Effector memory CD4-positive, alpha-beta T cell (primary cell): Measurements from ENCODE around the gene NGFR.

Experiments used
- DNase-seq, 3 donors: peaks; one replicate each; pipeline ENCODE4 v3.0.0-alpha.2; 2020
- H3K27ac ChIP-seq: 2 replicates; pipeline ENCODE4 v1.7.0; 2013; ENCODE audit warnings: mild to moderate bottlenecking, low read length, moderate library complexity; ENCODE audit not compliant: insufficient read depth, poor library complexity, severe bottlenecking
- H3K27me3 ChIP-seq: replicated peaks from 2 replicates; pipeline ENCODE4 v1.7.0; 2013; ENCODE audit warnings: mild to moderate bottlenecking, low read length; ENCODE audit not compliant: insufficient read depth, control insufficient read depth, poor library complexity, severe bottlenecking
- H3K36me3 ChIP-seq: 2 replicates; pipeline ENCODE4 v1.7.0; 2013; ENCODE audit warnings: mild to moderate bottlenecking, low read length, moderate library complexity; ENCODE audit not compliant: control insufficient read depth, insufficient read depth
- H3K4me1 ChIP-seq: 2 replicates; pipeline ENCODE4 v1.7.0; 2013; ENCODE audit warnings: low read length, mild to moderate bottlenecking; ENCODE audit not compliant: control insufficient read depth, insufficient read depth, poor library complexity, severe bottlenecking
- H3K4me3 ChIP-seq: 2 replicates; pipeline ENCODE4 v1.7.0; 2013; ENCODE audit warnings: low read length, low read depth, mild to moderate bottlenecking; ENCODE audit not compliant: insufficient read depth, poor library complexity, severe bottlenecking
- H3K9me3 ChIP-seq: 2 replicates; pipeline ENCODE4 v1.7.0; 2013; ENCODE audit warnings: mild to moderate bottlenecking, low read length, moderate library complexity; ENCODE audit not compliant: control insufficient read depth

NGFR gene

GRCh38 chr17:49483599-49484509 is 11.2 kb upstream of the NGFR start:
- no peaks in the 10 kb centered on the region for H3K9me3 ChIP-seq
- no peaks in the 10 kb centered on the region for H3K4me1 ChIP-seq
- no peak overlapping the region for H3K4me3 ChIP-seq
- H3K27me3 ChIP-seq, result no peaks in the 10 kb centered on the region
- H3K36me3 ChIP-seq, result no peaks in the 10 kb centered on the region
- no peak for DNase-seq
- H3K27ac ChIP-seq, result no peak overlapping the region

- H3K27ac ChIP-seq, result no peak overlapping the region
- no peak overlapping the region for H3K4me3 ChIP-seq
- H3K4me1 ChIP-seq, result no peaks in the 10 kb centered on the region
- H3K27me3 ChIP-seq, result no peaks in the 10 kb centered on the region
- H3K9me3 ChIP-seq, result no peaks in the 10 kb centered on the region
- no peak for DNase-seq
- H3K36me3 ChIP-seq, result no peaks in the 10 kb centered on the region
Measured at GRCh38 chr17:49484588-49484987, 10.5 kb upstream of the NGFR start.

GRCh38 chr17:49486012-49486641 is 9.0 kb upstream of the NGFR start:
- Histone ChIP-seq H3K27me3 (no peaks in the 10 kb centered on the region), H3K9me3 (no peaks in the 10 kb centered on the region), H3K4me1 (no peaks in the 10 kb centered on the region), H3K4me3 (no peak overlapping the region), H3K27ac (no peak overlapping the region), H3K36me3 (no peaks in the 10 kb centered on the region)
- no peak for DNase-seq

GRCh38 chr17:49487183-49487582 is 7.9 kb upstream of the NGFR start:
- DNase-seq, result no peak
- Histone ChIP-seq H3K4me1 (no peaks in the 10 kb centered on the region), H3K27me3 (no peaks in the 10 kb centered on the region), H3K36me3 (no peaks in the 10 kb centered on the region), H3K9me3 (no peaks in the 10 kb centered on the region), H3K4me3 (no peak overlapping the region), H3K27ac (no peak overlapping the region)

GRCh38 chr17:49488612-49489011 is 6.5 kb upstream of the NGFR start:
- Histone ChIP-seq H3K4me3 (no peak overlapping the region), H3K4me1 (no peaks in the 10 kb centered on the region), H3K36me3 (no peaks in the 10 kb centered on the region), H3K27ac (no peak overlapping the region), H3K9me3 (no peaks in the 10 kb centered on the region), H3K27me3 (no peaks in the 10 kb centered on the region)
- no peak for DNase-seq

- H3K27me3 ChIP-seq, result no peaks in the 10 kb centered on the region
- no peaks in the 10 kb centered on the region for H3K9me3 ChIP-seq
- no peak for DNase-seq
Measured at GRCh38 chr17:49489348-49489747, 5.7 kb upstream of the NGFR start.

GRCh38 chr17:49490276-49490675 is 4.8 kb upstream of the NGFR start:
- H3K4me1 ChIP-seq, result peaks cover 2% of the 10 kb centered on the region
- no peak for DNase-seq
- no peak overlapping the region for H3K27ac ChIP-seq
- no peaks in the 10 kb centered on the region for H3K9me3 ChIP-seq
- no peaks in the 10 kb centered on the region for H3K36me3 ChIP-seq
- H3K27me3 ChIP-seq, result no peaks in the 10 kb centered on the region
- no peak overlapping the region for H3K4me3 ChIP-seq

More at GRCh38 chr17:49489348-49489747, 5.7 kb upstream of the NGFR start:
- Histone ChIP-seq H3K4me1 (peaks cover under 1% of the 10 kb centered on the region), H3K4me3 (no peak overlapping the region), H3K36me3 (no peaks in the 10 kb centered on the region), H3K27ac (no peak overlapping the region)

- Histone ChIP-seq H3K4me3 (no peak overlapping the region), H3K27me3 (no peaks in the 10 kb centered on the region), H3K36me3 (no peaks in the 10 kb centered on the region), H3K27ac (no peak overlapping the region), H3K4me1 (peaks cover 12% of the 10 kb centered on the region), H3K9me3 (no peaks in the 10 kb centered on the region)
- DNase-seq, result no peak
Measured at GRCh38 chr17:49491192-49491769, 3.8 kb upstream of the NGFR start.

- DNase-seq, result no peak
- Histone ChIP-seq H3K4me3 (peak overlapping the region; percentile 60), H3K27ac (no peak overlapping the region), H3K4me1 (peaks cover 33% of the 10 kb centered on the region), H3K27me3 (peaks cover 18% of the 10 kb centered on the region), H3K36me3 (no peaks in the 10 kb centered on the region), H3K9me3 (no peaks in the 10 kb centered on the region)
Measured at GRCh38 chr17:49494399-49494985, 601 bp upstream of the NGFR start.

- H3K9me3 ChIP-seq, result no peaks in the 10 kb centered on the region
- peak overlapping the region; percentile 60 for H3K4me3 ChIP-seq
- H3K36me3 ChIP-seq, result no peaks in the 10 kb centered on the region
- DNase-seq, result no peak
- H3K4me1 ChIP-seq, result peaks cover 33% of the 10 kb centered on the region
- no peak overlapping the region for H3K27ac ChIP-seq
- H3K27me3 ChIP-seq, result peaks cover 25% of the 10 kb centered on the region
Measured at GRCh38 chr17:49495842-49496182, 719 bp downstream of the NGFR start.
